ENCODE data around the gene KIF6.
A peak's percentile ranks its signal among the peaks of the same experiment; 100 is the strongest.

The KIF6 gene

DNA sequence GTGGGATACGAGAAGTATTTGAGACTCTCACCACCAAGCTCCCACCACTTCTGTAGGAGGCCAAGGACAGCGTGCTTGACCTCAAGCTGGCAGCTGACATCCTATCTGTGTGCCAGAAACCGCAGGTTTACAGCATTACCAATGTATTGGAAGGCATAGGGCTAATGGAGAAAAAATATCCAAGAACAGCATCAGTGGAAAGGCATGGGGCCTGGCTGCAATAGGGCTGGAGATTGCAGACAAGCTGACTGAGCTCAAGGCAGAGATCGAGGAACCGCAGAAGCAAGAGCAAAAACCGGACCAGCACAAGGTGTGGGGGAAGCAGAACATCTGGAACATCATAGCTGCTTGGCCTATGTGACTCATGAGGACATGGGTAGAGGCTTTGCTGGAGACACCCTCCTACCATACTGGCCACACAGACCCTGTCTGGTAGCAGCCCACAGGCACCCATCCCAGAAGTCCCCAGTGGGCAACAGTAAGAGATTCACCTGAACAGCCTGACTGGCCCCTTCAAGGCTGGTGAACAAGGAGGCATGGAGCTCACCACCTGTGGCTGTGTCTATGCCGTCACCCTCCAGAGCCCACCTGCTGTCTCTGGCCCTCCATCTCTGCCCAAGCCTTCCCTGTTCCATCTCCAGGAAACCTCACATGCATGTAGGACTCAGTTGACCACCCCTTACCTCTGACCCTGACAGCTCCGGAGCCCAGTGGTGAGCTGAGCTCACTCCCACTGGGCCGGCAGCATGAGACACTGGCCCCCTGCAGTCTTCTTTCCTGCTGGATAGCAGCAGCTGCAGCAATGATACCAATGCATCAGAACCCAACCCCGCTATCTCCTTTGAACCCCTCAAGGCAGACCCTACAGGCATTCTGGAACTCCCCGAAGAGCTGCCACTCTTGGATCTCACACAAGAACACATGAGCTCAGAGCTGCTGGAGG, 171.1 kb downstream of the KIF6 start:
- in situ Hi-C loops (cut with HindIII; ENCODE audit: low sequenced_read_pairs) = no loop called here
- H3K4me3 ChIP-seq (ENCODE audit: low read depth, low read length) = no peak overlapping the region
- TF ChIP-seq, protein P1, sequence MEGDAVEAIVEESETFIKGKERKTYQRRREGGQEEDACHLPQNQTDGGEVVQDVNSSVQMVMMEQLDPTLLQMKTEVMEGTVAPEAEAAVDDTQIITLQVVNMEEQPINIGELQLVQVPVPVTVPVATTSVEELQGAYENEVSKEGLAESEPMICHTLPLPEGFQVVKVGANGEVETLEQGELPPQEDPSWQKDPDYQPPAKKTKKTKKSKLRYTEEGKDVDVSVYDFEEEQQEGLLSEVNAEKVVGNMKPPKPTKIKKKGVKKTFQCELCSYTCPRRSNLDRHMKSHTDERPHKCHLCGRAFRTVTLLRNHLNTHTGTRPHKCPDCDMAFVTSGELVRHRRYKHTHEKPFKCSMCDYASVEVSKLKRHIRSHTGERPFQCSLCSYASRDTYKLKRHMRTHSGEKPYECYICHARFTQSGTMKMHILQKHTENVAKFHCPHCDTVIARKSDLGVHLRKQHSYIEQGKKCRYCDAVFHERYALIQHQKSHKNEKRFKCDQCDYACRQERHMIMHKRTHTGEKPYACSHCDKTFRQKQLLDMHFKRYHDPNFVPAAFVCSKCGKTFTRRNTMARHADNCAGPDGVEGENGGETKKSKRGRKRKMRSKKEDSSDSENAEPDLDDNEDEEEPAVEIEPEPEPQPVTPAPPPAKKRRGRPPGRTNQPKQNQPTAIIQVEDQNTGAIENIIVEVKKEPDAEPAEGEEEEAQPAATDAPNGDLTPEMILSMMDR (IDR thresholded peaks at IDR 0.05; ENCODE audit: low read depth, low read length, missing control alignments) = no peak
- DNase-seq (ENCODE audit: low read depth) = peak; percentile 32

DNA sequence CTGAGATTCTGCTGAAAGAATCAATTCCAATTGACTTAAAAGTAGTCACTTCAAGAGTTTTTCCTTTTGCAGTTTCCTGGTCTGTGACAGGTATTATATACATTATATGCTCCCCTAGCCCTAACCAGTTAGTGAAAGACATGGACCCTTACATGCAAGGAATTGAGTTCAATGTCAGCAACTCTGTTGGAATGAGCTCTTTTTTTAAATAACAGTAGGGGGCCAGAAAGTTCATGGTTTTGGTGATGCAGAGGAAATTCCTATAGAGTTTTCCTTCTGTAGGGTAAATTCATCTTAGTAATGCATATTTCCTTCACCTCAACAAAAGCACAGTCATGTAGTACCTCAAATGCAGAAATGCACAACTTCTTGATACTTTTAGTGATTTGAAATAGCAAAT, 172.2 kb downstream of the KIF6 start:
- TF ChIP-seq, protein P1 (IDR thresholded peaks at IDR 0.05; ENCODE audit: low read depth, low read length, missing control alignments) = no peak
- DNase-seq (ENCODE audit: low read depth) = no peak
- in situ Hi-C loops (cut with HindIII; ENCODE audit: low sequenced_read_pairs) = no loop called here
- H3K4me3 ChIP-seq (ENCODE audit: low read depth, low read length) = no peak overlapping the region

DNA sequence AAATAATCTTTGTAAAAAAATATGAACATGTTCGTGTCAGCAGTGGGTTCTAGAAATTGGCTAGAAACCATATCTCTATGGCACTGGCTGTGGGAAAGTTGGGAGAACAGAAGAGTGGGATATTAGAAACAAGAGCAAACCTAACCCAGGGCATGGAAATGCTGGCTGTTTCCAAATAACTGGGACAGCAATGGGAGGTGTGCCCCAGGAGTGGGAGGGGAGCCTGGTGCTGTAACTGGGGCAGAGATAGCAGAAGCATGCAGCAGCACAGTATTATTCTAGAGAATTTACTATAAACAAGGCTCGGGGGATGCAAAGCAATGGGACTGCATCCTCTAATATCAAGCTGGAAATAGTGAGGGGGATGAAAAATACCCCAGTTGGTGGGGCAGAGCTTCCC, 175.0 kb downstream of the KIF6 start:
- in situ Hi-C loops (cut with HindIII; ENCODE audit: low sequenced_read_pairs) = no loop called here
- TF ChIP-seq, protein P1 (IDR thresholded peaks at IDR 0.05; ENCODE audit: low read depth, low read length, missing control alignments) = no peak
- no peak for DNase-seq (ENCODE audit: low read depth)
- no peak overlapping the region for H3K4me3 ChIP-seq (ENCODE audit: low read depth, low read length)

DNA sequence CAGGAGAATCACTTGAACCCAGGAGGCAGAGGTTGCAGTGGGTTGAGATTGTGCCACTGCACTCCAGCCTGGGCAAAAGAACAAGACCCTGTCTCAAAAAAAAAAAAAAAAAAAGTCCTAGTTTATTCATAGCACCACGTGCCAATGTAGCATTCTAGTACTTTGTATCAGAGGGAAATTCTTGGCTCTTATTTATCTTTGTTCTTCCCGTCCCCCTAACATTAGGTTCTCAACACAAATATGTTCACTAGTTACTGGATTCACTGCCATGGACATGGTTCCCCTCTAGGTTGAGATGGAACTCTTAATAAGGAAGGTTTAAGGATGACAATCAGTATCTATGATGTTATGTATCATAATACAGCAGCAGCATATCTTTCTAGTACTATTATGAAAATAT, 178.5 kb downstream of the KIF6 start:
- DNase-seq (ENCODE audit: low read depth) = no peak
- TF ChIP-seq, protein P1 (IDR thresholded peaks at IDR 0.05; ENCODE audit: low read depth, low read length, missing control alignments) = no peak
- no peak overlapping the region for H3K4me3 ChIP-seq (ENCODE audit: low read depth, low read length)
- in situ Hi-C loops (cut with HindIII; ENCODE audit: low sequenced_read_pairs) = no loop called here

DNA sequence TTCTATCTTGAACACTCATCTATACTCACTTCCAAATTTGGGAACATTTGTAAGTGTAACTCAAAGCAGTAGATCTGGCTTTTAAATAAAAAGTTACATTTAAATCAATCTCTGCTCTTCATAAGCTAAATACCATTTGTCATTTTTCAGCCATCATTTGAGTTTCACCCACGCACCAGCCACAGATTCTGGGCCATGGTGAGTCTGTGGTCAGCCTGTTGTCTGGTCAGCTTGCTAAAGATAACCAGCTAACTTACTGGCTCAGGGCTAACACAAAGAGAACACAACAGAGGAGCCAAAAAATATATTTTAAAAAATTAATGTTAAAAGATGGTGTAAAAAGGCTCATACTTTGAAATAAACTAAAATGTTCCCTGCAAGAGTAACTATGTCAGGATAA, 181.3 kb downstream of the KIF6 start:
- DNase-seq (ENCODE audit: low read depth) = no peak
- in situ Hi-C loops (cut with HindIII; ENCODE audit: low sequenced_read_pairs) = no loop called here
- H3K4me3 ChIP-seq (ENCODE audit: low read depth, low read length) = no peak overlapping the region
- TF ChIP-seq, protein P1 (IDR thresholded peaks at IDR 0.05; ENCODE audit: low read depth, low read length, missing control alignments) = no peak

GRCh38 chr6:39543095-39543494, 182.1 kb downstream of the KIF6 start:
- DNase-seq (ENCODE audit: low read depth) = peak; percentile 1
- in situ Hi-C loops (cut with HindIII; ENCODE audit: low sequenced_read_pairs) = no loop called here
- TF ChIP-seq, protein P1 (IDR thresholded peaks at IDR 0.05; ENCODE audit: low read depth, low read length, missing control alignments) = no peak
- no peak overlapping the region for H3K4me3 ChIP-seq (ENCODE audit: low read depth, low read length)
